IPS DF 6.9 (cell line): ENCODE data around the gene F8A1.
"Not testable (repeated sequence)": the region's sequence is repeated elsewhere in the genome, so short reads cannot be mapped to it uniquely, and the experiment has no call there.

ENCODE experiments used
- DNase-seq: peaks from one replicate; pipeline ENCODE4 v3.0.0-alpha.2; 2013; ENCODE audit warnings: low read depth, low spot score
- H3K27ac ChIP-seq: one replicate; pipeline ENCODE4 v1.5.1; 2013; ENCODE audit warnings: low read length, control low read depth
- H3K27me3 ChIP-seq: 2 replicates; pipeline ENCODE4 v1.6.1; 2013; ENCODE audit warnings: mild to moderate bottlenecking, low read length; ENCODE audit not compliant: control insufficient read depth, insufficient read depth
- H3K36me3 ChIP-seq: 2 replicates; pipeline ENCODE4 v1.6.1; 2013; ENCODE audit warnings: low read length; ENCODE audit not compliant: control insufficient read depth, insufficient read depth
- H3K4me1 ChIP-seq: 2 replicates; pipeline ENCODE4 v1.6.1; 2013; ENCODE audit warnings: low read length; ENCODE audit not compliant: control insufficient read depth, insufficient read depth
- H3K4me3 ChIP-seq: 2 replicates; pipeline ENCODE4 v1.5.1; 2013; ENCODE audit warnings: mild to moderate bottlenecking, low read length
- H3K9me3 ChIP-seq: 2 replicates; pipeline ENCODE4 v1.6.1; 2013; ENCODE audit warnings: low read length, inconsistent platforms; ENCODE audit not compliant: control insufficient read depth, insufficient read depth
- WGBS: extraction: QIAGEN DNeasy Blood & Tissue Kit; methylation state at CpG from one replicate; pipeline ENCODE4 v1.1.7; 2013; ENCODE audit warnings: mixed read lengths, missing lambda C conversion rate; ENCODE audit not compliant: insufficient read length, insufficient coverage; 5-methylcytosine and 5-hydroxymethylcytosine counted together

The F8A1 gene

DNA sequence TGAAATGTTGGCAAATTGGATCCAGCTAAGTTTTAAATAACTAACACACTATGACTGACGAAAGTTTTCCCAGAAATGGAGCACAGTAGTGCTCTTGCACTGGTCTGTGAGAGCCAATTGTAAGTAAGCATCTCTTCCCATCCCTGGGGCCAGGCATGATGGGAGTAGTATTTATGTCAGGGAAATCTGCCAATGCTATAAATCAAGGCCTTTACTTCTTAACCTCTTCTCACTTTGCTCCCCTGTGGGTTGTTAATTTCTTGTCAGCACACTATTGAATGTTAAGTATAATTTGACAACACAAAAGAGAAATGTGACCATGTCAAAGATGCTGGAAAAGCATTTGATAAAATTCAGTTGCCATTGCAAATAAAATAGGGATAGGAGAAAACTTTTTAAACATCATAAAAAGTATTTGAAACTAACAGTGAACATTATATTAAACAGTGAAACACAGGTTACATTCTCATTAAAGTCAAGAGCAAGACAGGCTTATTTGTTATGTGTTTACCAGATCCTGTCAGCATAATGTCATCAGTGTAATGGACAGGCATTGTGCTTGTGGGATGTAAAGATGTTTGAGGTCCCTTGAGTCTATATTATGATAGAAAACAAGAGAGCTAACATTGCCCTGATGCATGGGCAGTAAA is 5.0 kb downstream of the F8A1 start:
- no peaks in the 10 kb centered on the region for H3K9me3 ChIP-seq
- no peak for DNase-seq
- H3K4me1 ChIP-seq, result no peaks in the 10 kb centered on the region
- H3K4me3 ChIP-seq, result no peak overlapping the region
- no peaks in the 10 kb centered on the region for H3K27me3 ChIP-seq
- no CpG with 5 or more reads among the region's 1 CpG for WGBS
- no peak overlapping the region for H3K27ac ChIP-seq
- H3K36me3 ChIP-seq, result no peaks in the 10 kb centered on the region

DNA sequence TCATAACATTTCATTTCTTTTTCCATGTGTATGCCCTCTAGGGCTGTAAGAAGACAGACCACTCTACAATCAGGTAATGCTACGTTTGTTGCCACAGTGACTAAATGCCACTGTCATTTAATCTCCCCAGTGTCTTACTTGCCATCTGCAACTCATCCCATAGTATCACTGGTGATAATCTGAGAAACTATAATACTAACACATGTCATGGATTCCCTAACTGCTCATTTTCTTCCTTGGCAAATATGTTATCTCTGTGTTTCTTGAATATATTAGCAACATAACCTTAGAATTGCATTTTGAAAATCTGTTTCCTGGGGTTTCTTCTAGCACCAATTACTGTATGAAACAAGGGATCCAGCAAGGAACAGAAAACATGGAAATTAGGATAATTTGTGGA is 6.1 kb downstream of the F8A1 start:
- Histone ChIP-seq H3K4me3 (no peak overlapping the region), H3K4me1 (no peaks in the 10 kb centered on the region), H3K9me3 (no peaks in the 10 kb centered on the region), H3K27ac (no peak overlapping the region), H3K36me3 (no peaks in the 10 kb centered on the region), H3K27me3 (no peaks in the 10 kb centered on the region)
- DNase-seq, result no peak
- no CpG with 5 or more reads among the region's 1 CpG for WGBS

DNA sequence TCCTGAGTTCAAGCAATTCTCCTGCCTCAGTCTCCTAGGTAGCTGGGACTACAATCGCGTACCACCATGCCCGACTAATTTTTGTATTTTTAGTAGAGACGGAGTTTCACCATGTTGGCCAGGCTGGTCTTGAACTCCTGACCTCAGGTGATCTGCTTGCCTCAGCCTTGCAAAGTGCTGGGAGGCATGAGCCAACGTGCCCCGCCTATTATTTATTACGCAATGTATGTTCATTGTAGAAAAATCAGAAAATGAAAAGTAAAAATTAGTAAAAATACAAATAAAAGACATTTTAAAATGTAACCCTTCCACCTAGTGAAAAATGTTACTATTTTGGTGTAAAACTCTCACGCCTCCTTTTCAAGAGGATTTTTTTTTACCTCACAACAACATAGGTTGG is 14.2 kb downstream of the F8A1 start:
- WGBS, result no CpG with 5 or more reads among the region's 8 CpGs
- no peak for DNase-seq
- Histone ChIP-seq H3K36me3 (no peaks in the 10 kb centered on the region), H3K9me3 (no peaks in the 10 kb centered on the region), H3K4me1 (no peaks in the 10 kb centered on the region), H3K4me3 (no peak overlapping the region), H3K27me3 (no peaks in the 10 kb centered on the region), H3K27ac (no peak overlapping the region)

DNA sequence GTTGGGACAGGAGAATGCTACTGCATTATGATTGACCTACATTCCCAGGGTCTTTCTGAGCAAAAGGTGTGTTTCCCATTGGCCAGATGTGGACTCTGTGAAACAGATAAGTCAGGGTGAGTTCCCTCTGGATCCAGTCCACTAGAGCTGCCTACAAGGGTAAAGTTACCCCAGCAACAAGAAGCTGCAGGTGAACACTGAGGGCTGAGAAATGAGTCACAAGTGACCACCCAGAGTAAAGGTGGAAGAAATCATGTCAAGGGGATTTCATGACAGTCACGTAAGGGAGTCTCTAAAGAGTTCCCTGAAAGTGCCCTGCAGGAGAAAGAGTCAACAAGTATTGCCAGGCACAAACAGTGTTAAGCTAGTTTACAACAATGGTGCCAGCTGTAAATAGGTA is 16.3 kb downstream of the F8A1 start:
- Histone ChIP-seq H3K9me3 (no peaks in the 10 kb centered on the region), H3K36me3 (no peaks in the 10 kb centered on the region), H3K4me1 (no peaks in the 10 kb centered on the region), H3K27ac (no peak overlapping the region), H3K4me3 (no peak overlapping the region), H3K27me3 (no peaks in the 10 kb centered on the region)
- no peak for DNase-seq
- no CpG with 5 or more reads among the region's 1 CpG for WGBS

DNA sequence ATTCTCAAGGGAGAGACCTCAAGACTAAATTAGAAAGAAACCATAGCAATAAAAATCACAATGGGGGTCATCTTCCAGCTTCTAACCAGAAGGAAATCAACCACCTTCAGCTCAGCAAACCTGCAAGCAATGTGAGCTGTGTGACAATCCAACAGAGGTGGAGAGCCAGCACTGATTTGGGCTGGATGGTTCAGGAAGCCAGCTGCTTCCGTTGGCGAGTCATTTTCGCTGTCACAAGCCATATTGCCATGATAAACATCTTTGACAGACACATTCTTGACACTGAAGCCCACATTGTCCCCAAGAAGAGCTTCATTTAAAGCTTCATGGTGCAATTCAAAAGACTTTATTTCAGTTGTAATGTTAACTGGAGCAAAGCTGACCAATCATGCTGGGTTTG is 22.7 kb downstream of the F8A1 start:
- no peak overlapping the region for H3K27ac ChIP-seq
- WGBS, result no CpG with 5 or more reads among the region's 3 CpGs

DNA sequence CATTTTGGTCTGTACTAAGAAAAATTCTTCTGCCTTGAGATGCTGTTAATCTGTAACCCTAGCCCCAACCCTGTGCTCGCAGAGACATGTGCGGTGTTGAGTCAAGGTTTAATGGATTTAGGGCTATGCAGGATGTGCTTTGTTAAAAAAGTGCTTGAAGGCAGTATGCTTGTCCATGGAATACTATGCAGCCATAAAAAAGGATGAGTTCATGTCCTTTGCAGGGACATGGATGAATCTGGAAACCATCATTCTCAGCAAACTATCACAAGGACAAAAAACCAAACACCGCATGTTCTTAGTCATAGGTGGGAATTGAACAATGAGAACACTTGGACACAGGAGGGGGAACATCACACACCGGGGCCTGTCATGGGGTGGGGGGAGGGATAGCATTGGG is 23.9 kb downstream of the F8A1 start:
- H3K27me3 ChIP-seq, H3K27ac ChIP-seq, H3K4me1 ChIP-seq, H3K36me3 ChIP-seq, DNase-seq, H3K9me3 ChIP-seq, H3K4me3 ChIP-seq: not testable (repeated sequence)
- no CpG with 5 or more reads among the region's 4 CpGs for WGBS

More for the DNA sequence above, 22.7 kb downstream of the F8A1 start:
- H3K9me3 ChIP-seq, result no peaks in the 10 kb centered on the region
- no peak for DNase-seq
- H3K36me3 ChIP-seq, result no peaks in the 10 kb centered on the region
- H3K4me3 ChIP-seq, result no peak overlapping the region
- no peaks in the 10 kb centered on the region for H3K4me1 ChIP-seq
- H3K27me3 ChIP-seq, result no peaks in the 10 kb centered on the region

DNA sequence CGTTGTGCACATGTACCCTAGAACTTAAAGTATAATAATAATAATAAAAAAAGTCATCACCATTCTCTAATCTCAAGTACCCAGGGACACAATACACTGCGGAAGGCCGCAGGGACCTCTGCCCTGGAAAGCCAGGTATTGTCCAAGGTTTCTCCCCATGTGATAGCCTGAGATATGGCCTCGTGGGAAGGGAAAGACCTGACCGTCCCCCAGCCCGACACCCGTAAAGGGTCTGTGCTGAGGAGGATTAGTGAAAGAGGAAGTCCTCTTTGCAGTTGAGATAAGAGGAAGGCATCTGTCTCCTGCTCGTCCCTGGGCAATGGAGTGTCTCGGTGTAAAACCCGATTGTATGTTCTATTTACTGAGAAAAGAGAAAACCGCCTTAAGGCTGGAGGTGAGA is 24.4 kb downstream of the F8A1 start:
- no CpG with 5 or more reads among the region's 11 CpGs for WGBS

DNA sequence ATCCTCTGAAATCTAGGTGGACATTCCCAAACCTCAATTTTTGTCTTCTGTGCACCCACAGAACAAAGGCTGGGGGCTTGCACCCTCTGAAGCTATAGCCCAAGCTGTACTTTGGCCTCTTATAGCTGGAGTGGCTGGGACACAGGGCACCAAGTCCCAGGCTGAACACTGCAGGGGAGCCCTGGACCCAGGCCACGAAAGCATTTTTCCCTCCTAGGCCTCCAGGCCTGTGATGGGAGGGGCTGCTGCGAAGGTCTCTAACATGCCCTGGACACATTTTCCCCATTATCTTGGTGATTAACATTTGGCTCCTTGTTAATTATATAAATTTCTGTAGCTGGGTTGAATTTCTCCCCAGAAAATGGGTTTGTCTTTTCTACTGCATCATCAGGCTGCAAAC is 27.9 kb downstream of the F8A1 start:
- H3K36me3 ChIP-seq, result no peaks in the 10 kb centered on the region
- H3K9me3 ChIP-seq, result no peaks in the 10 kb centered on the region
- H3K4me1 ChIP-seq, result no peaks in the 10 kb centered on the region
- H3K4me3 ChIP-seq, result no peak overlapping the region
- H3K27me3 ChIP-seq, result no peaks in the 10 kb centered on the region
- WGBS, result no CpG with 5 or more reads among the region's 2 CpGs
- H3K27ac ChIP-seq, result no peak overlapping the region
- DNase-seq, result no peak

More for the DNA sequence above, 24.4 kb downstream of the F8A1 start:
- H3K36me3 ChIP-seq, H3K27me3 ChIP-seq, DNase-seq, H3K4me1 ChIP-seq, H3K9me3 ChIP-seq, H3K4me3 ChIP-seq, H3K27ac ChIP-seq: not testable (repeated sequence)

DNA sequence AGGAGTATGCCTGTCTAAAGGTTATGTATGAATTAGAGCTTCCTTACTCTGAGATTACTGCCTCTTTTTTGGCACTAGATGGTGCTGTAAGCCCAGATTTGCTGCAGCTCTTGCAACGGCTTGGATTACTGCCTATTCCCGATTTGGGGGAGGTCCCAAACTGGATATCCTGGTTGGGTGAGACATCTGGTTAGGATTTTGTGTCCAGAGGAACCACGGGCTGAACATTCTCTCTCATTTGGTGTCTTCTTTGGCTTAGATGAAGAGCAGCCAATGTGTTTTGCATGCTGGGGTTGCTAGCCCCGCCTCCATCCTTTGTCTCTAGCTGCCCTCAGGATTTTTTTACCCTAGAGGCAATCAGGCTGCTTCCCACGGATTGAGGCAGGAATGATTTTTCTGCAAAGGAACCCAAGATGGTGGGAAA is 31.9 kb downstream of the F8A1 start:
- WGBS, result no CpG with 5 or more reads among the region's 5 CpGs
- H3K9me3 ChIP-seq, result no peaks in the 10 kb centered on the region
- no peak overlapping the region; the same call in 1 of the 2 replicates for H3K4me3 ChIP-seq
- no peaks in the 10 kb centered on the region for H3K4me1 ChIP-seq
- no peaks in the 10 kb centered on the region for H3K27me3 ChIP-seq
- H3K27ac ChIP-seq, result no peak overlapping the region
- H3K36me3 ChIP-seq, result no peaks in the 10 kb centered on the region
- no peak for DNase-seq

DNA sequence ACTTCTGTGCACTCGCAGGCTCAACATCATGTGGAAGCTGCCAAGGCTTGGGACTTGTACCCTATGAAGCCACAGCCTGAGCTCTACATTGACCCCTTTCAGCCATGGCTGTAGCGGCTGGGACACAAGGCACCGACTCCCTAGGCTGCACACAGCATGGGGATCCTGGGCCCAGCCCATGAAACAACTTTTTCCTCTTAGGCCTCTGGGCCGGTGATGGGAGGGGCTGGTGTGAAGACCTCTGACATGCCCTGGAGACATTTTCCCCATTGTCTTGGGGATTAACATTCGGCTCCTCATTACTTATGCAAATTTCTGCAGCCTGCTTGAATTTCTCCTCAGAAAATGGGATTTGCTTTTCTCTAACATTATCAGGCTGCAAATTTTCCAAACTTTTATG is 38.6 kb downstream of the F8A1 start:
- not testable (repeated sequence) for DNase-seq, H3K4me3 ChIP-seq, H3K27ac ChIP-seq, H3K9me3 ChIP-seq, H3K36me3 ChIP-seq, H3K27me3 ChIP-seq, H3K4me1 ChIP-seq
- no CpG with 5 or more reads among the region's 5 CpGs for WGBS
